Esophagus muscularis mucosa (tissue), 4 donors: ENCODE measurements around the gene LARGE1. TPM values are rescaled to one million over a fixed set of nuclear protein-coding genes. Genes with fewer than 3 reads are reported as not detected.

Experiments used
- DNase-seq: peaks from one replicate; pipeline ENCODE4 v3.0.0-alpha.2; 2017; ENCODE audit errors: extremely low spot score
- H3K27ac ChIP-seq, 4 donors: fragments of 200-600 bp; sonication (generic); replicated peaks in 1 of 4; 1 replicate in 3 of 4; 2 replicates in 1 of 4; pipeline ENCODE4 v1.5.1; 2016 to 2019; ENCODE audit warnings: mild to moderate bottlenecking in 1 of 4
- H3K27me3 ChIP-seq, 4 donors: fragments of 200-600 bp; sonication (generic); one replicate each; pipeline versions ENCODE4 v1.5.1 to v1.6.0; 2016 to 2019
- H3K36me3 ChIP-seq, 4 donors: fragments of 200-600 bp; sonication (generic); one replicate each; pipeline ENCODE4 v1.5.1; 2016 to 2019
- H3K4me1 ChIP-seq, 4 donors: fragments of 200-600 bp; sonication (generic); one replicate each; pipeline ENCODE4 v1.5.1; 2016 to 2019
- H3K4me3 ChIP-seq, 4 donors: fragments of 200-600 bp; sonication (generic); 1 replicate in 2 of 4; 2 replicates in 2 of 4; pipeline ENCODE4 v1.5.1; 2016 to 2019; ENCODE audit warnings: mild to moderate bottlenecking in 4 of 4, moderate library complexity in 1 of 4
- H3K9me3 ChIP-seq, 4 donors: fragments of 200-600 bp; sonication (generic); 1 replicate in 3 of 4; 2 replicates in 1 of 4; pipeline ENCODE4 v1.5.1; 2016 to 2019
- CTCF ChIP-seq, 3 experiments: fragments of 200-600 bp in 2 of 3; fragments of 450-650 bp in 1 of 3; sonication (generic) in 2 of 3; IDR thresholded peaks; one replicate each; pipeline ENCODE4 v1.5.1; 2017 to 2019; ENCODE audit warnings: antibody characterized with exemption in 3 of 3, mild to moderate bottlenecking in 2 of 3, moderate library complexity in 1 of 3
- EP300 ChIP-seq: sonication (generic); formaldehyde crosslinking; IDR thresholded peaks from one replicate; pipeline ENCODE4 v1.6.1; 2017; ENCODE audit warnings: antibody characterized with exemption
- POLR2A ChIP-seq: fragments of 450-650 bp; IDR thresholded peaks from one replicate; pipeline ENCODE4 v1.6.1; 2017; ENCODE audit warnings: antibody characterized with exemption, moderate library complexity, mild to moderate bottlenecking, low read depth
- POLR2AphosphoS5 ChIP-seq, 2 donors: sonication (generic); formaldehyde crosslinking; IDR thresholded peaks; one replicate each; pipeline ENCODE4 v1.6.1; 2017; ENCODE audit warnings: antibody characterized with exemption in 2 of 2
- WGBS: methylation state at CpG from one replicate; pipeline ENCODE4 v1.1.5; 2018; 5-methylcytosine and 5-hydroxymethylcytosine counted together
- intact Hi-C: fragments of 100-400 bp; cut with DNase I; formaldehyde crosslinking; loops from one replicate; pipeline ENCODE4 v1.15.1; 2023
- total RNA-seq, 4 donors: library from RNA; depleted of rRNA; stranded (reverse); fragments of >200 nt; gene quantifications; one replicate each; pipeline versions ENCODE4 v1.1.0 to v1.2.1, GENCODE V29; 2016

Gene LARGE1
- total RNA-seq, 4 donors from 2014 or later, result 29.9 to 48.4 (median 32.4) TPM

DNA sequence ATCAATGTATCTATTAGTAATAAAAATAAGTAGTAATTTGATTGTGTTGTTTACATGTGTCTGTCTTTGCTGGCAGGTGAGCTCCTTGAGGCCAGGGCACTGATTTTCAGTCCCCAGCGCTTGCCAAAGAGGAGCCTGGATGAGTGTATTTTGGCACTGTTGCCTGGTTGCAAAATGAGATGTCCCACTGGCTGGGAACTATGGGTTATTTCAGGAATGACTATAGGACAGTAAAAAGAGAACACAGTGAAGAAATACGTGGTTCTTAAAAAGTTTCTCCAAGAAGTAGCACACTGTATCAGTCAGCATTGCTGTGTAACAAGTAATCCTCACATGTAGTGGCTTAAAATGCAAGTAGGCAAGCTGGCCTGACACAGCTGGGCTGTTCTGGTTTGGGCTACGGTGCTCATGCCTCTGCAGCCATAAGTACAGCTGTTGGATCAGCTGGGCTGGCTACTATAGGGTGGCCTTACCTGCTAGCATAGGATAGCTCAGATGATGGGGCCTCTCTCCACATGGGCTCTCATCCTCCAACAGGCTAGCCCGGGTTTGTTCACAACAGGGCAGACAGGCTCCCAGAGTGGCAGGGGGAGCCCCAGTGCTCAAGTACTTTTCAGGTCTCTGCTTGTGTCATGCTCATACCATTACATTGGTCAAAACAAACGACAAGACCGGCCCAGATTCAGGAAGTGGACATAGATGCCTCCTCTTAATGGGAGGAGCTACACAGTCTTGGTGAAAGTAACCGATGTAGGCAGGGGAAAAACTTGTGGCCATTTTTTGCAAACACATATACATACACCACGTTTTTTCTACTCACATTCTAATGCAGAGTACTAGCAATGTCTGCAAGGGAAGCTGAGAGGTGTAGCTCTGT lies 399.1 kb downstream of the LARGE1 start:
- H3K36me3 ChIP-seq, result peaks cover 0 to 4% (median 0%) of the 10 kb centered on the region in 4 donors
- no peak for TF ChIP-seq POLR2AphosphoS5 (IDR thresholded peaks at IDR 0.05)
- no peak for TF ChIP-seq POLR2A
- no peak for TF ChIP-seq EP300
- TF ChIP-seq CTCF (IDR thresholded peaks at IDR 0.05), result no peak
- DNase-seq, result no peak
- H3K4me1 ChIP-seq, result peaks cover 11 to 18% (median 12%) of the 10 kb centered on the region in 4 donors
- WGBS, result 99% methylated on average over 8 of the region's 8 CpGs
- no peaks in the 10 kb centered on the region for H3K27me3 ChIP-seq
- intact Hi-C loops, result loop anchor here (2.0 kb wide), 1 partner anchor 58 kb away; no protein-coding TSS in a partner anchor
- peaks cover 0 to 7% (median 2%) of the 10 kb centered on the region in 4 donors for H3K9me3 ChIP-seq
- no peak overlapping the region for H3K27ac ChIP-seq
- no peak overlapping the region for H3K4me3 ChIP-seq

- Histone ChIP-seq H3K4me3 (no peak overlapping the region), H3K27ac (no peak overlapping the region), H3K27me3 (no peaks in the 10 kb centered on the region), H3K9me3 (peaks cover 0 to 7% (median 2%) of the 10 kb centered on the region in 4 donors), H3K36me3 (peaks cover 0 to 4% (median 0%) of the 10 kb centered on the region in 4 donors), H3K4me1 (peaks cover 11 to 23% (median 12%) of the 10 kb centered on the region in 4 donors)
- intact Hi-C loops, result loop anchor here (2.0 to 5.0 kb wide), 3 partner anchors 59 to 587 kb away; no protein-coding TSS in a partner anchor
- no peak for TF ChIP-seq EP300
- DNase-seq, result no peak
- 90% methylated on average over 13 of the region's 13 CpGs for WGBS
Measured at GRCh38 chr22:33519974-33520903, 400.0 kb downstream of the LARGE1 start.

- Histone ChIP-seq H3K36me3 (peaks cover 0 to 4% (median 0%) of the 10 kb centered on the region in 4 donors), H3K27ac (no peak overlapping the region), H3K9me3 (peaks cover 0 to 7% (median 2%) of the 10 kb centered on the region in 4 donors), H3K4me1 (peaks cover 11 to 16% (median 12%) of the 10 kb centered on the region in 4 donors), H3K4me3 (no peak overlapping the region), H3K27me3 (no peaks in the 10 kb centered on the region)
- intact Hi-C loops, result loop anchor here (5.0 kb wide), 2 partner anchors 398 to 588 kb away; no protein-coding TSS in a partner anchor
- WGBS, result 38% methylated on average over 13 of the region's 13 CpGs
- no peak for DNase-seq
- TF ChIP-seq POLR2AphosphoS5 (IDR thresholded peaks at IDR 0.05) (no peak), CTCF (IDR thresholded peaks at IDR 0.05) (peak; percentile 61 to 63 (median 62))
Measured at GRCh38 chr22:33519071-33519973, 401.0 kb downstream of the LARGE1 start.

- DNase-seq, result no peak
- intact Hi-C loops, result loop anchor here (5.0 kb wide), 2 partner anchors 399 to 589 kb away; no protein-coding TSS in a partner anchor
- peaks cover 0 to 4% (median 0%) of the 10 kb centered on the region in 4 donors for H3K36me3 ChIP-seq
- no peak overlapping the region for H3K27ac ChIP-seq
- H3K4me1 ChIP-seq, result peaks cover 11 to 15% (median 14%) of the 10 kb centered on the region in 4 donors
- H3K4me3 ChIP-seq, result no peak overlapping the region
- TF ChIP-seq CTCF (IDR thresholded peaks at IDR 0.05) (no peak), POLR2AphosphoS5 (IDR thresholded peaks at IDR 0.05) (no peak), POLR2A (no peak), EP300 (no peak)
- H3K9me3 ChIP-seq, result peaks cover 0 to 7% (median 2%) of the 10 kb centered on the region in 4 donors
- H3K27me3 ChIP-seq, result no peaks in the 10 kb centered on the region
- WGBS, result 96% methylated on average over 7 of the region's 7 CpGs
Measured at GRCh38 chr22:33518405-33518804, 401.9 kb downstream of the LARGE1 start.
